Erythroblast (primary cell): ENCODE data around the gene SPOCK1.

Source experiments
- GATA1 ChIP-seq: IDR thresholded peaks from 2 replicates; pipeline ENCODE4 v1.6.1; 2011; ENCODE audit warnings: low read depth, mild to moderate bottlenecking, control low read depth, low read length, moderate library complexity
- POLR2A ChIP-seq: IDR thresholded peaks from 2 replicates; pipeline ENCODE4 v1.6.1; 2011; ENCODE audit warnings: mild to moderate bottlenecking, low read length

- no peak for TF ChIP-seq POLR2A
- TF ChIP-seq GATA1: no peak
Observed at GRCh38 chr5:137176609-137177008, 322.5 kb downstream of the SPOCK1 start.
